HCT116 (cell line): ENCODE data around the gene S1PR4. TPM values are rescaled to one million over a fixed set of nuclear protein-coding genes. Genes with fewer than 3 reads are reported as not detected.

Experiments
- ATAC-seq: fragments of 200-7000 bp; cut with Tn5 transposase; 2 replicates; pipeline ENCODE4 v1.9.1; 2020; ENCODE audit warnings: mild to moderate bottlenecking, moderate library complexity
- BruUV-seq: library from RNA; stranded (reverse); fragments of 400-500 nt; replicated peaks from 2 replicates; lab custom pipeline; 2021; lab: Mats Ljungman, UMichigan
- CTCF ChIA-PET: fragments of 300-600 bp; sonication (Branson Sonifier 250); formaldehyde crosslinking; loops from one replicate; lab custom pipeline; 2021; ENCODE audit warnings: antibody characterized with exemption; lab: Charles Lee
- POLR2A ChIA-PET: fragments of 300-600, 350-600 bp; sonication (Branson Sonifier 250); formaldehyde crosslinking; loops from one replicate; lab custom pipeline; 2021; ENCODE audit warnings: antibody characterized with exemption; lab: Charles Lee
- RAD21 ChIA-PET, 2 experiments: fragments of 300-600 bp; sonication (Branson Sonifier 250); formaldehyde crosslinking; loops; one replicate each; lab custom pipeline; 2023; ENCODE audit warnings: low total read pairs in 2 of 2; ENCODE audit not compliant: uncharacterized antibody in 2 of 2, unreplicated experiment in 2 of 2, low non-redundant PET in 1 of 2; lab: Charles Lee
- DNase-seq: peaks from one replicate; pipeline ENCODE4 v3.0.0-alpha.2; 2010; ENCODE audit warnings: low read depth, low spot score
- H2AFZ ChIP-seq: fragments of 200-600 bp; shearing (Covaris generic), sonication (generic); 2 replicates; pipeline ENCODE4 v1.6.1; 2017; ENCODE audit warnings: low read depth, mixed run types, mixed read lengths, antibody characterized with exemption, low read length; ENCODE audit not compliant: poor library complexity, severe bottlenecking
- H3K27ac ChIP-seq: 2 replicates; pipeline ENCODE4 v1.5.1; 2012; ENCODE audit warnings: low read depth, low read length
- H3K27me3 ChIP-seq: fragments of 200-600 bp; sonication (generic); 2 replicates; pipeline ENCODE4 v1.6.1; 2016; ENCODE audit warnings: mixed run types, low read length, mixed read lengths; ENCODE audit not compliant: insufficient read depth
- H3K36me3 ChIP-seq, 2 experiments: fragments of 200-500 bp in 1 of 2; fragments of 200-600 bp in 1 of 2; sonication (Bioruptor generic) in 1 of 2; sonication (generic) in 1 of 2; 2 replicates each; pipeline versions ENCODE4 v1.5.1 to v1.6.1; 2014 to 2016; ENCODE audit warnings: low read length in 2 of 2, inconsistent platforms in 1 of 2, mixed read lengths in 1 of 2, mixed run types in 1 of 2; ENCODE audit not compliant: insufficient read depth in 2 of 2, control insufficient read depth in 1 of 2
- H3K4me1 ChIP-seq, 2 experiments: fragments of 200-600 bp in 1 of 2; sonication (generic) in 1 of 2; 2 replicates each; pipeline versions ENCODE4 v1.5.1 to v1.6.1; 2012 to 2017; ENCODE audit warnings: low read length in 2 of 2, inconsistent platforms in 1 of 2, mild to moderate bottlenecking in 1 of 2, mixed read lengths in 1 of 2, mixed run types in 1 of 2, moderate library complexity in 1 of 2; ENCODE audit not compliant: insufficient read depth in 2 of 2, control insufficient read depth in 1 of 2
- H3K4me2 ChIP-seq: fragments of 200-600 bp; sonication (generic); 2 replicates; pipeline ENCODE4 v1.6.1; 2017; ENCODE audit warnings: mixed run types, low read length, mixed read lengths
- H3K4me3 ChIP-seq, 2 experiments: fragments of 200-600 bp in 1 of 2; sonication (generic) in 1 of 2; replicated peaks in 1 of 2; 2 replicates each; pipeline ENCODE4 v1.5.1; 2011 to 2016; ENCODE audit warnings: low read length in 2 of 2, control low read depth in 1 of 2, low read depth in 1 of 2, mild to moderate bottlenecking in 1 of 2, mixed read lengths in 1 of 2, mixed run types in 1 of 2
- H3K79me2 ChIP-seq: fragments of 200-600 bp; sonication (generic); 2 replicates; pipeline ENCODE4 v1.6.1; 2017; ENCODE audit warnings: mild to moderate bottlenecking, mixed run types, low read length, moderate library complexity, mixed read lengths; ENCODE audit not compliant: insufficient read depth
- H3K9ac ChIP-seq: fragments of 200-600 bp; sonication (generic); 2 replicates; pipeline ENCODE4 v1.6.1; 2016; ENCODE audit warnings: low read length, mixed read lengths
- H3K9me2 ChIP-seq: fragments of 200-600 bp; sonication (generic), shearing (Covaris generic); 2 replicates; pipeline ENCODE4 v1.6.1; 2017; ENCODE audit warnings: mixed run types, mild to moderate bottlenecking, moderate library complexity; ENCODE audit not compliant: insufficient read depth
- H3K9me3 ChIP-seq, 2 experiments: fragments of 200-500 bp in 1 of 2; fragments of 200-600 bp in 1 of 2; sonication (Bioruptor generic) in 1 of 2; sonication (generic) in 1 of 2; 2 replicates each; pipeline ENCODE4 v1.6.1; 2014 to 2017; ENCODE audit warnings: low read length in 2 of 2, mixed read lengths in 2 of 2, inconsistent platforms in 1 of 2, low read depth in 1 of 2, mild to moderate bottlenecking in 1 of 2, mixed run types in 1 of 2, moderate library complexity in 1 of 2; ENCODE audit not compliant: control insufficient read depth in 1 of 2, insufficient read depth in 1 of 2
- H4K20me1 ChIP-seq: fragments of 200-600 bp; sonication (generic), shearing (Covaris generic); 2 replicates; pipeline ENCODE4 v1.6.1; 2017; ENCODE audit warnings: mixed run types, mild to moderate bottlenecking, moderate library complexity; ENCODE audit not compliant: insufficient read depth
- CEBPB ChIP-seq: IDR thresholded peaks from 2 replicates; pipeline ENCODE4 v1.6.1; 2012; ENCODE audit warnings: low read depth
- EZH2 ChIP-seq: fragments of 200-600 bp; sonication (generic); IDR thresholded peaks from 2 replicates; pipeline ENCODE4 v1.6.1; 2017; ENCODE audit warnings: antibody characterized with exemption, mixed run types
- POLR2AphosphoS5 ChIP-seq: IDR thresholded peaks from 2 replicates; pipeline ENCODE4 v1.6.1; 2011; ENCODE audit warnings: mild to moderate bottlenecking, low read depth, low read length, moderate library complexity
- SP1 ChIP-seq: IDR thresholded peaks from 2 replicates; pipeline ENCODE4 v1.6.1; 2012; ENCODE audit warnings: low read depth
- TCF7L2 ChIP-seq: IDR thresholded peaks from 2 replicates; pipeline ENCODE4 v1.7.0; 2011; ENCODE audit warnings: borderline replicate concordance, inconsistent platforms; ENCODE audit not compliant: insufficient read depth, insufficient read length; ENCODE audit errors: extremely low read depth
- YY1 ChIP-seq: IDR thresholded peaks from 2 replicates; pipeline ENCODE4 v1.6.1; 2011; ENCODE audit warnings: low read length, low read depth, moderate library complexity, mild to moderate bottlenecking; ENCODE audit not compliant: insufficient replicate concordance; ENCODE audit errors: extremely low read depth
- ZBTB33 ChIP-seq: IDR thresholded peaks from 2 replicates; pipeline ENCODE4 v1.6.1; 2011; ENCODE audit warnings: mild to moderate bottlenecking, low read length, moderate library complexity; ENCODE audit not compliant: insufficient replicate concordance; ENCODE audit errors: extremely low read depth
- intact Hi-C: fragments of 100-400 bp; cut with micrococcal nuclease; formaldehyde crosslinking; loops from 2 replicates; pipeline ENCODE4 v1.10.0; 2022
- total RNA-seq: library from RNA; stranded (reverse); gene quantifications from one replicate; pipeline ENCODE4 v1.2.1, GENCODE V29; 2021; ENCODE audit not compliant: unreplicated experiment

S1PR4 gene
- total RNA-seq, 1 experiment from 2014 or later = 0.71 TPM

GRCh38 chr19:3192684-3193083 lies 14.1 kb downstream of the S1PR4 start:
- no peak for DNase-seq
- no TSS peak for BruUV-seq
- intact Hi-C loops = no loop called here
- ChIA-PET CTCF (no interaction called here), POLR2A (no interaction called here), RAD21 (no interaction called here)
- no peak overlapping the region for H3K27ac ChIP-seq
- H2AFZ ChIP-seq = no peak overlapping the region
- no peak overlapping the region for H3K4me3 ChIP-seq
- no peak overlapping the region for H3K9ac ChIP-seq
- no peaks in the 10 kb centered on the region for H3K9me2 ChIP-seq
- no peak for TF ChIP-seq TCF7L2
- no peak for TF ChIP-seq POLR2AphosphoS5
- TF ChIP-seq SP1 = no peak
- no peak for TF ChIP-seq EZH2
- no peak for TF ChIP-seq ZBTB33
- TF ChIP-seq CEBPB = no peak
- TF ChIP-seq YY1 = no peak
- H4K20me1 ChIP-seq = peaks cover 9% of the 10 kb centered on the region; the same call in 1 of the 2 replicates
- H3K9me3 ChIP-seq = no peaks in the 10 kb centered on the region
- peaks cover 81% of the 10 kb centered on the region for H3K79me2 ChIP-seq
- ATAC-seq = no peak
- no peak overlapping the region for H3K4me2 ChIP-seq
- H3K4me1 ChIP-seq = peaks cover 2 to 14% of the 10 kb centered on the region in 2 experiments; a peak in 3 of 4 replicates
- peaks cover 6 to 50% of the 10 kb centered on the region in 2 experiments; a peak in 3 of 4 replicates for H3K36me3 ChIP-seq
- H3K27me3 ChIP-seq = no peaks in the 10 kb centered on the region
